C4-2B (cell line): ENCODE data around the gene TLCD3A.

Experiments used
- H3K27ac ChIP-seq: fragments of 450-650 bp; 2 replicates; pipeline ENCODE4 v1.5.1; 2017
- ZFX ChIP-seq: fragments of 450-650 bp; IDR thresholded peaks from 2 replicates; pipeline ENCODE4 v1.6.1; 2017
- TF ChIP-seq, protein P1 (sequence below): fragments of 450-650 bp; conservative IDR thresholded peaks from 2 replicates; pipeline ENCODE4 v1.5.1; 2017; ENCODE audit warnings: mild to moderate bottlenecking

The TLCD3A gene

DNA sequence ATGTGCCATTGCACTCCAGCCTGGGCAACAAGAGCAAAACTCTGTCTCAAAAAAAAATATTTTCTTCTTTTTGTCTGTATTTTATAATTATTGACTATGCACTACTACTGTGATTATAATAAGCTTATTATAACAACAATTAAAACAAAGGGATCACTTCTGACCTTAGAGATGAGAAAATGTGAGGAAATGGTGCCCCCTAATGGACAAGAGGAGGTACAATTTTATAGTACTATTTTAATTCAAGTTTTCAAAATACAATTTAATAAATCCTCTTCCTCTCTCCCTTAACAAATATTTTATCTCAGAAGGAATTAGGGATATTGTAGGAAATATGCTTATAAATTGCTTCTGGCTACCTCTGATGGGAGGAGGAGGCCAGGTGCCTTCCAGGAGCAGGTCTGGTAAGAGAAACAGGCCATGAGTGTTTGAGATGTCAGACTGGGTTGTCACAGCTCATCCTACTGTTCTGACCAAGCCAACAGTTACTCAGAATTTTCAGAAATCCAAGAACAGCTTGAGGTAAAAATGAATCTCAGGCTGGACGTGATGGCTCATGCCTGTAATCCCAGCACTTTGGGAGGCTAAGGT lies 31.8 kb upstream of the TLCD3A start:
- H3K27ac ChIP-seq, result no peak overlapping the region; the same call in 1 of the 2 replicates
- TF ChIP-seq ZFX, result no peak
- TF ChIP-seq, protein P1, sequence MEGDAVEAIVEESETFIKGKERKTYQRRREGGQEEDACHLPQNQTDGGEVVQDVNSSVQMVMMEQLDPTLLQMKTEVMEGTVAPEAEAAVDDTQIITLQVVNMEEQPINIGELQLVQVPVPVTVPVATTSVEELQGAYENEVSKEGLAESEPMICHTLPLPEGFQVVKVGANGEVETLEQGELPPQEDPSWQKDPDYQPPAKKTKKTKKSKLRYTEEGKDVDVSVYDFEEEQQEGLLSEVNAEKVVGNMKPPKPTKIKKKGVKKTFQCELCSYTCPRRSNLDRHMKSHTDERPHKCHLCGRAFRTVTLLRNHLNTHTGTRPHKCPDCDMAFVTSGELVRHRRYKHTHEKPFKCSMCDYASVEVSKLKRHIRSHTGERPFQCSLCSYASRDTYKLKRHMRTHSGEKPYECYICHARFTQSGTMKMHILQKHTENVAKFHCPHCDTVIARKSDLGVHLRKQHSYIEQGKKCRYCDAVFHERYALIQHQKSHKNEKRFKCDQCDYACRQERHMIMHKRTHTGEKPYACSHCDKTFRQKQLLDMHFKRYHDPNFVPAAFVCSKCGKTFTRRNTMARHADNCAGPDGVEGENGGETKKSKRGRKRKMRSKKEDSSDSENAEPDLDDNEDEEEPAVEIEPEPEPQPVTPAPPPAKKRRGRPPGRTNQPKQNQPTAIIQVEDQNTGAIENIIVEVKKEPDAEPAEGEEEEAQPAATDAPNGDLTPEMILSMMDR, result peak; percentile 84

DNA sequence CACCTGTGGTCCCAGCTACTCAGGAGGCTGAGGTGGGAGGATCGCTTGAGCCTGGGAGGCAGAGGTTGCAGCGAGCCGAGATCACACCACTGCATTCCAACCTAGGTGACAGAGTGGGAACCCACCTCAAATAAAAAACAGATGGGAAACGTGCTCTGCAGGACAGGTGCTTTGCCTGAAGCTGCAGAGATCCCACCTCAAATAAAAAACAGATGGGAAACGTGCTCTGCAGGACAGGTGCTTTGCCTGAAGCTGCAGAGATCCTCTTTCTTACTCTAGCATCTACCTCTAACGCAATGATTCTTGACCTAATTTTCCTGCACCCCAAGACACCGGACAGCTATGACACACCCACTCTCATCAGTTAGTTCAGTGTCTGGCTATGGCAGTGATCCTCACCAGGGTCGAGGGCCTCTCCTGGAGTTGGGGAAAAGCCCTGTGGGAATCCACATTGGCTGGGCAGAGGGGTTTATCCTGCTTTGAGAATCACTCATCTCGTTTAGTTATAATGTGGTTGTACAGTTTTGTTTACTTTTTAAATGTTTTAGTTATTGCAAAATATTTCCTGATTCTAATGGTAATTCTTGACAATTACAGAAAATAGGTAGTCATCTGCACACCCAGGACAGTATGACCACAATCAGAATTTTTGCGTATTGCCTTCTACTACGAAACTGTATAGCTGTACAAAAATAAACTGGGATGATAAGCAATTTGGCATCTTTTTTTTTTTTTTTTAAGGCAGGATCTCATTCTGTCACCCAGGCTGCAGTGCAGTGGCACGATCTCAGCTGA lies 29.1 kb upstream of the TLCD3A start:
- TF ChIP-seq, protein P1, result no peak
- TF ChIP-seq ZFX, result no peak
- peak overlapping the region; percentile 9 for H3K27ac ChIP-seq

DNA sequence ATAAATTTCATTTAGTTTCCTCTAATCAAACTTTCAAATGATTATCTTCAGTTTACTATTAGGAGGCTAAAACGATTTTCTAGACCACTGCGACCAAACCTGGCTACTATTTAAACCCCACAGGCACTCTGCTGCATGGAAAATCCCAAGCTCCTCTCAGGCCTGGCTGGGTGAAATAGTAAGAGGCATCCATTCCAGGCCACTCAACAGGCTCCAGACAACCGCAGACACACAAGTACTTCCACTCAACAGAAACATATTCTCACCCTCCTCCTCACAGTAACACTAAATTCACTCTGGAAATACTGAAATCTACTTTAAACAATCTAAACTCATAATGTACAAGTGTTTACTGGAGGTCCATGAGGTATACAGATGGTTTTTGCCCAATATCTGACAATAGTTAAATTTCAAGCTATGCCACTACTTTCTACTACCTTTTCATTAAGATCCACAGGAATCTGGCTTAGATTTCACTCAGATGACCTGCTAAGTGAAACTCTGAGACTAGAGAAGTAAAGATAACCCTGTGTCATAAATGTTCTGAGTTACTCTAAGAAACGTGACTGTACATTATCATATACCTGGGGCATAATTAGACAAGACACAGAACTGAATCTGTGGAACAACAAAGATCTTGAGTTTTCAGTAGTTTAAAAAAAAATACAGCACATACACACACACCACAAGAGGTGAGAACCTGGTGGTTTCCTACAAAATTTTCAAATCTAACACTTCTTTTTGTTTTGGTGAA lies 28.1 kb upstream of the TLCD3A start:
- no peak overlapping the region for H3K27ac ChIP-seq
- TF ChIP-seq, protein P1, result no peak
- no peak for TF ChIP-seq ZFX

DNA sequence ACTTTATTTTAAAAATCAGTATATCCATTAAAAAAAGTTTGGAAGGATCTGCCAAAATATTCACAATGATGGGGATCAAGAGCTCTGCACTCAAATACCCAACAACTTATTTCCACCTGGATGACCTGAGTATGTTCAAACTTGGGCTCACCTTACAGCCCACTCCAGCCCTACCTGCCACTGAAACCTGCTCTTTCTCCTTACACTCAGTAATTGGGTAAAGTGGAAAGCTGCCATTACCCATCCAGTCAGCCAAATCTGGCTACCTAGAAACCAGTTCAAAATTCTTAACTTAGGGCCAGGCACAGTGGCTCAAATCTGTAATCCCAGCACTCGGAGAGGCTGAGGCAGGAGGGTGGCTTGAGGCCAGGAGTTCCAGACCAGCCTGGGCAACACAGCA lies 27.4 kb upstream of the TLCD3A start:
- TF ChIP-seq ZFX, result no peak
- TF ChIP-seq, protein P1, result no peak

DNA sequence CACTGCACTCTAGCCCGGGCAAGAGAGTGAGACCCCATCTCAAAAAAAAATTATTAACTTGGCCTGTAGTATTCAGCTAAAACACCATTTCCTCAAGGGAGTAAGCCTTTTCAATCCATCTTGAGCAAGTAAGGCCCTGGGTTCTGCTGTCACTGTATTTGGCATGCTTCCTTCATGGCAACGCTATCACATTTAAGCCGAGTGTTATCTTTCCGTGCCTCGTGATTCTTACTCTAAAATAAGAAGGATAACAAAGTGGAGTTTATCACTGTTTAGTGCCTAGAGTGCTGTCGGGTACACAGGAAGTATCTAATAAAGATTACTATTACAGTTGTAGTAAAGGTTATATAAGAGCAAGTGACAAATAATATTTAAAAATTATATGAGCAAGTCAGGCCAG lies 26.5 kb upstream of the TLCD3A start:
- TF ChIP-seq, protein P1, result no peak
- TF ChIP-seq ZFX, result no peak
- no peak overlapping the region for H3K27ac ChIP-seq

More for the DNA sequence above, 27.4 kb upstream of the TLCD3A start:
- no peak overlapping the region for H3K27ac ChIP-seq

DNA sequence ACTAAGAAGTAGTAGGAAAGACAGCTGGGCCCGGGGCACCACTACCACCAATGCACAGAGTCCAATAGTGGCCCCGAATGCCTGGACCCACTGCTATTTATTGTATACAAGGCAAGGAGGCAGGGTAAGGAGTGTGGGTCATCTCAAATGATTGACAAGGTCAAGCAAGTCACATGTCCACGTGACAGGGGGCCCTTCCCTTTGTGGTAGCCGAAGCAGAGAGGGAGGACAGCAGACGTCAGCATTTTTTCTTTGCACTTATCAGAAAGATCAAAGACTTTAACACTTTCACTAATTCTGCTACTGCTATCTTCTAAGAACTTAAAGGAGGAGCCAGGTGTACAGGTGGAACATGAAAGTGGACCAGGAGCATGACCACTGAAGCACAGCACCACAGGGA lies 24.3 kb upstream of the TLCD3A start:
- no peak for TF ChIP-seq ZFX
- TF ChIP-seq, protein P1, result no peak

DNA sequence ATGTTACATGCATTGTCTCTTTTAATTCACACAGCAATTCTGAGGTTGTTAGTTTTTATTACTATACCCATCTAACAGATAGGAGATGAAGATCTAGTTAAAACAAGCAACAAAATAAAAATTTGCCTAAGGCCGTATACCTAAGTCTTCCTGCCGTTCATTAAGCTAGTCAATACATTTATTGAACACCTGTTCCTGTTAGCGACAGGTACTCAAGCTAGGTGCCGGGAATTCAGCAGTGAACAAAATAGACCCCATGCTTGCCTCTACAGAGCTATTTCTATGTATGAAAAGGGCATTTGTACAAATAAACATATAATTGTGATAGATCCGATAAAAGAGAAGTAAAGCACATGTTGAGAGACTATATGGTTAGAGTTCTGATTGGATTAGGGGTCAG lies 14.3 kb upstream of the TLCD3A start:
- no peak overlapping the region for H3K27ac ChIP-seq
- TF ChIP-seq ZFX, result no peak

More for the DNA sequence above, 24.3 kb upstream of the TLCD3A start:
- H3K27ac ChIP-seq, result no peak overlapping the region
